GM06990 (cell line): Measurements from ENCODE around the gene CFAP65.

ENCODE experiments used
- DNase-seq: peaks from one replicate; pipeline ENCODE4 v3.0.0-alpha.2; 2011; ENCODE audit not compliant: insufficient read length; ENCODE audit errors: extremely low read depth
- H3K27me3 ChIP-seq: replicated peaks from 2 replicates; pipeline ENCODE4 v1.6.0; 2011; ENCODE audit warnings: low read length; ENCODE audit not compliant: control insufficient read depth, insufficient read depth
- H3K36me3 ChIP-seq: 2 replicates; pipeline ENCODE4 v1.5.1; 2011; ENCODE audit warnings: low read length; ENCODE audit not compliant: control insufficient read depth, insufficient read depth
- H3K4me3 ChIP-seq: replicated peaks from 2 replicates; pipeline ENCODE4 v1.5.1; 2011; ENCODE audit warnings: low read depth, mild to moderate bottlenecking, control low read depth, low read length
- CTCF ChIP-seq: IDR thresholded peaks from 2 replicates; pipeline ENCODE4 v1.5.1; 2011; ENCODE audit warnings: low read length, control low read depth, mild to moderate bottlenecking, inconsistent platforms; ENCODE audit not compliant: insufficient read depth, poor library complexity, severe bottlenecking

Gene CFAP65

GRCh38 chr2:219031005-219031738, 10.1 kb downstream of the CFAP65 start:
- no peak for TF ChIP-seq CTCF
- no peak overlapping the region for H3K4me3 ChIP-seq
- DNase-seq = no peak
- H3K27me3 ChIP-seq = no peaks in the 10 kb centered on the region
- no peaks in the 10 kb centered on the region for H3K36me3 ChIP-seq

DNA sequence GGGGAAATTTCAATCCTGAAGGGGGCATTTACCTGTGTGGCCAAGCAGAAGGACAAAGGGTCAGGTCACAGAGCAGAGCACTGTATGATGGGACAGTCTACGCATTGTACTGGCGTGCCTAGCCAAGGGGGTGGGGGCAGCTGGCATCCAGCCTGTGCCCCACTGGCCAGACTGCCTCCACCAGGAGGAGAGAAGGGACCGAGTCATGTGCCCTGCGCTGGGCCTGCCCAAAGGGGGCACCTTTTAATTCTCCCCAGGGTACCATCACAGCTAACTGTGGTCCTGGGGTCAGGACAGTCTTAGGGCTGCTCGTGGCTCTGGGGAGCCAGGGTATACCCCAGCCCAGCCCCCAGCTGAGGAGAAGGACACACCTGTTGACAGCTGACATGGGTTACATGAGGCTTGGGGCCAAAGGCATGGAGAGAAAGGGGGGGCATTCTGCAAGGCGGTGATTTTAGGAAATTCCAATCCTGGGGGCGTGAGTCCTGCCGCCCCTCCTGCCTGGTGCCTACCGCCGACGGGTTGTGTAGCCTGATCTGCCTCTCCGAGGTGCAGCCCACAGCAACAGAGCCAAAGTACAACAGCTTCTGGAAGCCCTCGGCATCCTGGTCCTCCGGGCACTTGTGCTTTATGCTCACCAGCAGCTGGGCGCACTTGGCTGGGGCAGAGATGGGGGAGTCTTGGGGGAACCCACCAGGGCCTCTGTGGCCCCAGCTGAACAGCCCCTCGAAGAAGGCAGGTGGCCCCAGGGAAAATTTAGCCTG, 11.0 kb downstream of the CFAP65 start:
- DNase-seq = no peak
- TF ChIP-seq CTCF = no peak

DNA sequence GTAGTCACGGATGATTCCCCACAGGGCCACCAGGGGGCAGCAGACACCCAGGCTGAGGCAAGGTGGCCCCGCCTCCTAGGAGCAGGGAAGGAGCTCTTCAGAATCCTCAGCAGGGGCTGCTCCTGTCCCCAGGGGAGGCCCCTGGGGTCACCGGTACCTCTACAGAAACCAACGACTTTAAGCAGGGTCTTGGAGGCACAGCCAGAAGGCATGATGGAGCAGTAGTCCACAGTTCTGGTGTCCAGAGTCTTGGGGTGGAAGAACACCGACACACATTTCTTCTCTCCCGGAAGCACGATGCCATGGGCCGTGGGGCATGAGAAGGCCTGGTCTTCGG, 11.5 kb downstream of the CFAP65 start:
- peak; percentile 97 for TF ChIP-seq CTCF

More for the DNA sequence above, 11.0 kb downstream of the CFAP65 start:
- Histone ChIP-seq H3K27me3 (no peaks in the 10 kb centered on the region), H3K36me3 (no peaks in the 10 kb centered on the region), H3K4me3 (no peak overlapping the region)

DNA sequence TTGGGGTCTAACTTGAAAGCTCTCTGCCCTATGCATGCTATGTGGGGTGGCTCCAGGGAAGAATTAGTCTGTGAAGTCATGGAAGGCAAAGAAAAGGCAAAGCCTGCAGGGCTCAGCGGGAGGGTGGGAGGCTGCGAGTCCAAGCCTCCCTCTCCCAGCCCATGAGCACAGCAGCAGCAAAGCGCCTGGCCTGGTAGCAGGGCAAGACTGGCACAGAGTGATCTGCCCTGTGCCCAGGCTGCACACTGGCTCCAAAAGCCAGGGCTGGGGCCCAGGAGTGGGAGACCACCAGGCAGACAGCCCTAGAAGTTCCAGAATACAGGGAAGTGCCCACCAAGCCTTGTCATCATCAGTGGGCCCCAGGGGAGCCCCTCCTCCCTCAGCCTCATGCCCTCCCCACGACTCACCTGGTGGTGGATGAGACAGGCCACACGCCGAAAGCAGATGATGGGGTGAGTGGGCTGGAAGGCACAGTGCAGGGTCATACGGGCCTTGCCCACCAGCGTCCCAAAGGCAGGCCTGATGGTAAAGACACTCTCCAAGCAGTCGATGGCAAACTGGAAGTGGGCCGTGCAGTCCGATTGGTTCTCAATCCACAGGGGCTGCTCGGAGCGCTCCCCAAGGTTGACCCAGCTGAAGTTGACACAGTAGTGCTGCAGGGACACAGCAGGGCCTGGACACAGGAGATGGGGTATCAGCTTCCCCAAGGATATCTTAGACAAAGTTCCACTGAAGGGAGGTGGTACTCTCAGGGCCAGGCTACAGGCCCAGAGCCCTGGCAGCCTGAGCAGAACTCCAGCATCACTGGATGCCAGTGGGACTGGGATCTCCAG, 12.1 kb downstream of the CFAP65 start:
- no peak for TF ChIP-seq CTCF
- H3K4me3 ChIP-seq = no peak overlapping the region
- no peaks in the 10 kb centered on the region for H3K27me3 ChIP-seq
- H3K36me3 ChIP-seq = no peaks in the 10 kb centered on the region
- DNase-seq = no peak

More for the DNA sequence above, 11.5 kb downstream of the CFAP65 start:
- no peaks in the 10 kb centered on the region for H3K36me3 ChIP-seq
- H3K4me3 ChIP-seq = no peak overlapping the region
- H3K27me3 ChIP-seq = no peaks in the 10 kb centered on the region
- peak; percentile 46 for DNase-seq

GRCh38 chr2:219028141-219028540, 13.2 kb downstream of the CFAP65 start:
- H3K36me3 ChIP-seq = no peaks in the 10 kb centered on the region
- DNase-seq = no peak
- no peaks in the 10 kb centered on the region for H3K27me3 ChIP-seq
- no peak overlapping the region for H3K4me3 ChIP-seq
- no peak for TF ChIP-seq CTCF
